Measurements from ENCODE around the gene CHD6.

CHD6 gene

DNA sequence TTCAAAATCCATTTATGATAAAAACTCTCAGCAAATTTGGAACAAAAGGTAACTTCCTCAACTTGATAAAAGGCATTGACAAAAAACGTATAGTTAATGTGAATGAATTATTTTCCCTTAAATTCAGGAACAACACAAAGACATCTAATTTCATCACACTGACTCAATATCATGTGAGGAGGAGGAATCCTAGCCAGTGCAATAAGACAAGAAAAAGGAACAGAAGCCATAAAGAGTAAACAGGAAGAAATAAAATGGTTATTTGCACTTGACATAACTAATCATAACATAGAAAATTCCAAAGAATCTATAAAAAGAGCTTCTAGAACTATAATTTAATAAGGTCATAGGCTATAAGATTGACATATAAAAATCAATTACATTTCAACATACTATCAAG, 31.4 kb downstream of the CHD6 start:
- DNase-seq: no peak

DNA sequence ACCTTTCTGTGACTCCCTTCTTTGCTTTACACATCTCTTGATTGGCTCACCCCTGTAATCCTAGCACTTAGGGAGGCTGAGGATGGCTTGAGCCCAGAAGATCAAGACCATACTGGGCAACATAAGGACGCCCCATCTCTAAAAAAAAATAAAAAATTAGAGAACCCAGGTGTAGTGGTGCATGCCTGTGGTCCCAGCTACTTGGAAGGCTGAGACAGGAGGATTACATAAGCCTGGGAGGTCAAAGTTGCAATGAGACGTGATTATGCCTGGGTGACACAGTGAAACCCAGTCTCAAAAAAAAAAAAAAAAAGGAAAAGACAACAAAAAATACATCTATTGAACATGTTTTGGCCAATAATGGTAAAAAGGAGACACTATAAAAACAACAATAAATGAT, 37.8 kb downstream of the CHD6 start:
- DNase-seq: no peak

- no peak for DNase-seq
Measured at GRCh38 chr20:41577129-41578009, 40.8 kb downstream of the CHD6 start.

DNA sequence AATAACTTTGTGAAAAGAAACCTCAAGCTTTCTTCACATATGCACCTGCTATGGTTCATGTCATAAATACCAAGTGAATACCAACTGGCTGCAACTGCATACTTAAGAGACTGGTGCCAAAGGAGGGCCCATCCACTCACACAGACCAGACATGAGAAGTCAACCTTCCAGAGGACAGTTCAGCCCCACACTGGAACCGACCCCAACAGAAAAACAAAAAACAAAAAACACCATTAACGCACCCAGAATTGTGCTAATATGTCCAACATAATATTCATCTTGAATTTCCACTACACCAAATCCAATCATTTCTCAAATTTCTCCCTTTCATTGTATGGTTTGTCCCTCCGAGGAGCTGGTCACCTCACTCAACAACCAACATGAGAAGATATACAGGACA, 42.8 kb downstream of the CHD6 start:
- no peak for DNase-seq

DNA sequence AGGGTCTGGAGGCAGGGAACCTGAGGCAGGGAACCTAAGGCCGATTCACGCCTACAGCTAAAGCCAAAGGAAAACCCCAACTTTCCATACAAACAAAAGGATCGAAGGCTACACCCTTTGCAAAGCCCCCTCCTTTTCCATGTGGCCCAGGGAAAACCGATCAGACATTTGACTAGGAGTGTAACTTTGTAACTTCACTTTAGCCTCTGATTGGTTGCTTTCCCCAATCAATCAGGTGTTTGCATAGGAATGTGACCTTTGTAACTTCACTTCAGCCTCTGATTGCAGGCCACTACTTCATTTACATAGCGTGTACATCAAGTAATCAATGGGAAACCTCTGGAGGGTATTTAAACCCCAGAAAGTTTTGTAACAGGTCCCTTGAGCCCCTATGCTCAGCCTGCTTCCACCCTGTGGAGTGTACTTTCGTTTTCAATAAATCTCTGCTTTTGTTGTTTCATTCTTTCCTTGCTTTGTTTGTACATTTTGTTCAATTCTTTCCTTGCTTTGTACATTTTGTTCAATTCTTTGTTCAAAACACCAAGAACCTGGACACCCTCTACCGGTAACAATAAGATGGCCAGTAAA, 43.3 kb downstream of the CHD6 start:
- DNase-seq: no peak

- no peak for DNase-seq
Measured at GRCh38 chr20:41573955-41574354, 44.2 kb downstream of the CHD6 start.

DNA sequence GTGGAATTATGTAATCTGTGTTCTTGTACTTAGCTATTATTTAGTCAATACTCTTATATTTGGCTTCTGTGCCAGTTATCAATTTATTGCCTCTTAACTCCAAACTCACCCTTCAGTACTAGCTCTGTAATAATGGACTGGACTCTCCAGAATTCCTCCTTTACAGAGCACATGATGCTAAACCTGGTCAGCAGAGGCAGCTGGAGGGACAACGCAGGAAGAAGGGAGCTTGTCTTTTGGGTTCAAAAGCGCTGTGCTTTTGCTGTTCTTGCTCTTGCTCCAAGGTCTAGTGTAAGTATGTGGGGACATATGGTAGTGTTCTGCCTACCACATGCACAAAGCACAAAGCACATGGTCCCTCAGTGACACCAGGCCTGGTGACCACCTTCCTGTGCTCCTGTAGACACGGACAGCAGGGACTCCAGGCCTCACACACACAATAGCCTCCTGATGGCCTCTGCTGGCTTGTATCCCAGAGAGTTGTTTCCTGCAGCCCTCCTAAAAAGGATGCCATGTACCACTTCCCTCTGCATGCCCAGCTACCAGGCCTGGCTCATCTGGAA, 46.1 kb downstream of the CHD6 start:
- DNase-seq: no peak

DNA sequence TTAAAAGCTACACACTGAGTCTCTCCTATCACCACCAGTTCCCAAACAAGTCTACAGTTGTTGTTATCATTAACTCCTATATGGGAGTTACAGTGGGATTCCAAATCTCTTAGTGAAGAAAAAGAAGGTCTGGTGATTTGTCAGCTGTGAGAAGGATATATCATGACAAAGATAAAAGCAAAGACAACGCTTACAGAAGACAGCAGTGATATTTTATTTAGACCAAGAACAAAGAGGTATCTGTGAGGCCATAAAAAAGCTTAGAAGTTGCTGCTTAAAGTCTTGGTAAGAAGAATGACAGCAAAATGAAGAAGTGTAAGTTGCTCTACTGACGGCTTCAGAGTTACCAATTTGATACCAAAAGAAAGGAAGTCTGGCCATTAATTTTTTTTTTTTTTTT, 47.2 kb downstream of the CHD6 start:
- DNase-seq: no peak

DNA sequence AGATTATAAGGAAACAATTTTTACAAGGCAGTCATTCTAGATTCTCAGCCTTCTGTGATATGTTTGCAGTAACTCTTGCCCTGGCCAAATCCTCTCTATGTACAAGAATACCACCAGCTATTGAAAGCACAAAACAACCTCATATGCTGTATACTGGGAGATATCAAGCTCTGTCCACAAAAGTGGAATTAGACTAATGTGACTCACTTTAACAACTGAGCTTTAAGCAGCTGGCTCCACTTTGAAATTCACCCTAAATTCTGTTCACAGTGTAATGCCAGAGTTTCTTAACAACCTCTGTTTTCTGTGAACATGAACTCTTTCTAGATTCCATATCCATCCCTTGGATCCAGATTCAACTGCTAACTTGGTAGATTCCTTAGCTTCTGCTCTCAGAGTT, 47.6 kb downstream of the CHD6 start:
- no peak for DNase-seq

DNA sequence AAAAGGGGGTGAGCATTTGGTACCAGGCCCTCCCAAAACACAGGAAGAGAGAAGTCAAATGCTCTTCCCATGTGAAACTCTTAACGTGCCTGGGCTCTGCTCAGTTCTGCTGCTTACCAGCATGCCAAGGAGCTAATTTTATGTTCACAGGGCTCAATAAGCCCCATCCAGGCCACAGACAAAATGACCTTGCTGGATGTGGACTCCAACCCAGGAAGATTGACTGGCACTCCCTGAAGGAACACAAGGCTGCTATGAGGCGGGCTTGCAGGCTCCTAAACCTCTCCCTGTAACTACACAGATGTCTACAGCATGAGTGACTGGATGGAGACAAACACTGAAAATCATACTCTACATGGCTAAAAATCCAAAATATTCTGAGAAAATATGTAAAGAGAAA, 50.6 kb downstream of the CHD6 start:
- DNase-seq: no peak

DNA sequence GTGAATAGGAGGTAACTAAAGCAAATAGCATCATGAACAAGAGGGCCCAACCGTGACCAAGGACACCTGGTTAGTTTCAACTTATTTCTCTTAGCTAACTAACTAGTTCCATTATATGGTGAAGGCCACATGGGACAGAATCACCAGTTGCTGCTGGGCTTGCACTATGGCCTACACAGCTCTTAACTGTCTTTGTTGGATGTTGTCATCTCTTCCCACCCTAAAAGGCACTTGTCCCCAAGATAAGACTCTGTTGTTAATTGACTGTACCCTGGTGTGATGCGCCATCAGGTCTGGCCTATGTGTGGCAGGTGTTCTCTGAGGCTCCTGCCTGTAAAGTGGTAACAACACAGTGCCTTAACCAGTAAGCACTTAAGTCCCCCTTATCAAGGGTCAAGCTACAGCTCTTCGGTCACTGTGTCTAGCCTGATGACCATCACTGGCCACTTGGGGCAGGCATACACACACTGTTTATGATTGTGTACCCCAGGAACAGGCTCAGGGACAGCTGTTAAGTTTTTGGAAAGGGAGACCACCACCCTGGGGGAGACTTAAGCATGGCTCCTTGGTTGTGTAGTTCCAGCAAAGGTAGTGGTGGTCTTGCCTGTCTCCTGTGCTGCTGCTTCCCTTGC, 51.2 kb downstream of the CHD6 start:
- DNase-seq: no peak

- no peak for DNase-seq
Measured at GRCh38 chr20:41563087-41563486, 55.1 kb downstream of the CHD6 start.

- DNase-seq: no peak
Measured at GRCh38 chr20:41560970-41561369, 57.2 kb downstream of the CHD6 start.

GRCh38 chr20:41559658-41560057, 58.5 kb downstream of the CHD6 start:
- DNase-seq: no peak

DNA sequence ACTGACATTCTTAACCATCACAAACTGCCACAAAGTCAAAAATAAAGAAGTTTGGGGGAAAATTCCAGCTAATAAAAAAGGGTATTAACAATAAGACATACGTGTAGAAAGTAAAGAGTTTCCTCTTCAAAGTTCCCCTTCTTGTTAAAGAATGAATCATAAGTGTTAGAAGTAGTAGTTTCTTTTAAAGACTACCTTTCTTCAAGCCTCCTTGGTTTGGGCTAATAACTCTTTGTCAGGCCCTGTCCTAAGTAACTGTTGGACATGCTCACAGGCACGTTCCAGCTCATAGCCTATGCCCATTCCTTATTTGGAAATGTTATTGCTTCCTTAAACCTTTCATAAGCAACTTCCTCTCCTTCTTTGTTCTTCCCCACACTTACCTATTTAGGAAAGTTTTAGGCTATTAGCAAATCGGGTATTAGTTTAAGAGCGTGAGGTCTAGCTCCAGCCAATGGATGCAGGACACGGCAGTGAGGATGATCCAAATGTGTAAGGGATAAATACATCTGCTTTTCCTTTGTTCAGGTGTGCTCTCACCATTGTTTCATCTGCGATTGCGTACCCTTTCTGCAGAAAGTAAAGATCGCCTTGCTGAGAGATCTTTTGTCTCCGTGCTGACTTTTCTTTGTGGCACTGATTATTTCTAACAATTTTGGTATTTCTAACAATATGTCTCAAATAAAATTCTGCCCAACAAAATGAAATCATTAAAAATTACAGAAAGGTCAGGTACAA, 64.9 kb downstream of the CHD6 start:
- no peak for DNase-seq

- no peak for DNase-seq
Measured at GRCh38 chr20:41552295-41553068, 65.7 kb downstream of the CHD6 start.

- no peak for DNase-seq
Measured at GRCh38 chr20:41551011-41551705, 67.0 kb downstream of the CHD6 start.

DNA sequence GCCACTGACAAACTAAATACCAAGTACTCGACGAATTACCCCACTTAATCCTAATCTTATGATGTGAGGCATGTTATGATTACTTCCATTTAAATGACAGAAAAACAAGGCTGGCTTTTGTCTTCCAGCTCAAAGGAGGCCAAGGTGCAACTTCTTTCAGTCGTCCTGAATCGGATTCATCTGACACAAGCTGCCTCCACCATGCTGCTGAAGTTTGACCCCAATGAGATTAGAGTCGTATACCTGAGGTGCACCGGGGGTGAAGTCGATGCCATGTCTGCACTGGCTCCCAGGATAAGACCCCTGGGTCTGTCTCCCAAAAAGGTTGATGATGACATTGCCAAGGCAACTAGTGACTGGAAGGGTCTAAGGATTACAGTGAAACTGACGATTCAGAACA, 71.0 kb downstream of the CHD6 start:
- no peak for DNase-seq

GRCh38 chr20:41546535-41546934, 71.6 kb downstream of the CHD6 start:
- DNase-seq: no peak

- DNase-seq: no peak
Measured at GRCh38 chr20:41544472-41544871, 73.7 kb downstream of the CHD6 start.

DNA sequence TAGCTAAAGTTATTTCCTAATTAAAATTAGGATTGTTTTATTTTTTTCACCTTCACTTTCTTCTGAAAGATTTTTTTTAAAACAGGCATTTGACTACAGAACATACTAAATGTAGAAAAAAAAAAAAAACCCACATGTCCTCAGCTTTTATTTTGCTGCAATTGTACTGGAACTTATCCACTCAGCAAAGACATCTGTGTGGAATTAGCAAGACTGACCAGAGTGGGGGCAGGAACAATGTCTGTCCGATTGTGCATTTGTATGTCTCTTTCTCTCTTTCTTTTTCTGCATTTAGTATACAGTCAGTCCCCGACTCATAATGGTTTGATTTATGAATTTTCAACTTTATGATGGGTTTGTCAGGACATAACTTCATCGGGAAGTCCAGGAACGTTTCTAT, 77.3 kb downstream of the CHD6 start:
- DNase-seq: no peak

DNA sequence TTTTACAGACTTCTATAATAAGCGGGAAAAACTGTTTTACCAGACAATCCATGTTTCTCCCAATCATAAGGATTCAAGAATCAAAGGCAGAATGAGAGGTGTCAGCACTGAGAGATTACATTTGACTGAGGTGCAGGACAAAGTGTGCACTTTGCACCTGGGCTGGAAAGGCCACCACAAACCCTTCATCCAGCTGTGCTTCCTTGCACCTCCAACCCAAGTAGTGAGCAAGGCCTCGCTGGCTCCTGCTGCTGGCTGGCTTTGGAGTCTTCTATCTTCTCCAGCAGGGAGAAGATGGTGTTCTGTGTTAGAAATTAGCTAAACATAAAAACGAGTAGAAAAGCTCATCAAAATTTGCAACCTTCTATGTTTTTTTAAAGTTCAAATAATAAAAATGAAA, 77.7 kb downstream of the CHD6 start:
- no peak for DNase-seq
